ENCODE data around the gene RNF113A. TPM values are rescaled to one million over a fixed set of nuclear protein-coding genes. Genes with fewer than 3 reads are reported as not detected.

RNF113A gene
- total RNA-seq, 1 experiment from 2014 or later, result 18.1 TPM

DNA sequence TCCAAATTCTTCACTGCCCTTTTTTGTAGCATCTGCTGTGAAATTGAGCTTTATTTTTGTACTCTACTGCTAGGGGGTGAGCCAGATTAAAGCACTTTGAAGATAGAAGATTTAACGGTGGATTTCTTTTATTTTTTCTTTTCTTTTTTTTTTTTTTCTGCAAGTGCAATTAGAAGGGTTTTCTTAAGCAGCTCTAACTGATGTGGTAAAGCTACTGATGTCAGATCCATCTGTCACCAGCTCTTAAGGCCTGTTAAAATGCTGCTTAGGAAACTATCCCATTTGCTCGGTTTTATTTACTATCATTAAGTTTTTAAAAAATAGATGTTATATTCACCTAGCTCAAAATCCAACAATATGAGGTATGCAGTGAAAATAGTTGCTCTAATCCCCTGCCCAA lies 7.2 kb upstream of the RNF113A start:
- H3K9me3 ChIP-seq (ENCODE audit: low read depth, low read length, poor library complexity, severe bottlenecking), result no peaks in the 10 kb centered on the region
- ChIA-PET POLR2A (ENCODE audit: low non-redundant PET) (no interaction called here), CTCF (no interaction called here)
- no peaks in the 10 kb centered on the region for H3K4me1 ChIP-seq (ENCODE audit: insufficient read depth, low read length, poor library complexity, severe bottlenecking)
- no peak overlapping the region for H3K4me3 ChIP-seq (ENCODE audit: low read depth, low read length, poor library complexity, severe bottlenecking)
- TF ChIP-seq, protein P1, sequence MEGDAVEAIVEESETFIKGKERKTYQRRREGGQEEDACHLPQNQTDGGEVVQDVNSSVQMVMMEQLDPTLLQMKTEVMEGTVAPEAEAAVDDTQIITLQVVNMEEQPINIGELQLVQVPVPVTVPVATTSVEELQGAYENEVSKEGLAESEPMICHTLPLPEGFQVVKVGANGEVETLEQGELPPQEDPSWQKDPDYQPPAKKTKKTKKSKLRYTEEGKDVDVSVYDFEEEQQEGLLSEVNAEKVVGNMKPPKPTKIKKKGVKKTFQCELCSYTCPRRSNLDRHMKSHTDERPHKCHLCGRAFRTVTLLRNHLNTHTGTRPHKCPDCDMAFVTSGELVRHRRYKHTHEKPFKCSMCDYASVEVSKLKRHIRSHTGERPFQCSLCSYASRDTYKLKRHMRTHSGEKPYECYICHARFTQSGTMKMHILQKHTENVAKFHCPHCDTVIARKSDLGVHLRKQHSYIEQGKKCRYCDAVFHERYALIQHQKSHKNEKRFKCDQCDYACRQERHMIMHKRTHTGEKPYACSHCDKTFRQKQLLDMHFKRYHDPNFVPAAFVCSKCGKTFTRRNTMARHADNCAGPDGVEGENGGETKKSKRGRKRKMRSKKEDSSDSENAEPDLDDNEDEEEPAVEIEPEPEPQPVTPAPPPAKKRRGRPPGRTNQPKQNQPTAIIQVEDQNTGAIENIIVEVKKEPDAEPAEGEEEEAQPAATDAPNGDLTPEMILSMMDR (conservative IDR thresholded peaks at IDR 0.05; ENCODE audit: low read depth, low read length), result no peak
- no peak for TF ChIP-seq EZH2 (IDR thresholded peaks at IDR 0.05; ENCODE audit: borderline replicate concordance, low read depth, low read length, poor library complexity, severe bottlenecking)
- no peak for DNase-seq (ENCODE audit: low spot score)
- H3K36me3 ChIP-seq (ENCODE audit: insufficient read depth, low read length, poor library complexity, severe bottlenecking), result peaks cover 17% of the 10 kb centered on the region
- no peak overlapping the region for H3K27ac ChIP-seq (ENCODE audit: low read depth, low read length, poor library complexity, severe bottlenecking)
- no peaks in the 10 kb centered on the region for H3K27me3 ChIP-seq (replicated peaks; ENCODE audit: insufficient read depth, low read depth, low read length, poor library complexity)
- BruUV-seq (replicated peaks), result no TSS peak
- intact Hi-C loops (cut with micrococcal nuclease; ENCODE audit: unreplicated experiment), result no loop called here

DNA sequence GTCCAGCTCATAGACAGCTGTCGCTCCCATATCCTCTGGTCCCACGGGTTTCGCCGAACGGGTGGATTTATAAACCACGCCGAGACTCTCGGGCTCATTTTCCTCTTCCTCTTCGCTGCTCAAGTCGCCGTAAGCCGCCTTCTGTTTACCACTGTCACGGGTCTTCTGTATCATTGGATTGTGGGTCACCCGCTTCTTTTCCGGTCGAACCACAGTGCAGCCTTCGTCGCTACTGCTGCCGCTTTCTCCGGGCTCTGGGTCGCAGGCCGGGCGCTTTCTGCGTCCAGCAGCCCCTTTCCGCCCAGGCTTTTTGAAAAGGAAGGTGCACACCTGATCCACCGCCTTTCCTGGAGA lies 311 bp downstream of the RNF113A start:
- BruUV-seq (replicated peaks), result TSS peak; percentile 87
- POLR2A ChIA-PET (ENCODE audit: low non-redundant PET), result interaction anchor here (1.4 kb wide), 1 partner anchor 80 kb away, joined by 4 read pairs; the partner anchor contains the start of gene RPL39

DNA sequence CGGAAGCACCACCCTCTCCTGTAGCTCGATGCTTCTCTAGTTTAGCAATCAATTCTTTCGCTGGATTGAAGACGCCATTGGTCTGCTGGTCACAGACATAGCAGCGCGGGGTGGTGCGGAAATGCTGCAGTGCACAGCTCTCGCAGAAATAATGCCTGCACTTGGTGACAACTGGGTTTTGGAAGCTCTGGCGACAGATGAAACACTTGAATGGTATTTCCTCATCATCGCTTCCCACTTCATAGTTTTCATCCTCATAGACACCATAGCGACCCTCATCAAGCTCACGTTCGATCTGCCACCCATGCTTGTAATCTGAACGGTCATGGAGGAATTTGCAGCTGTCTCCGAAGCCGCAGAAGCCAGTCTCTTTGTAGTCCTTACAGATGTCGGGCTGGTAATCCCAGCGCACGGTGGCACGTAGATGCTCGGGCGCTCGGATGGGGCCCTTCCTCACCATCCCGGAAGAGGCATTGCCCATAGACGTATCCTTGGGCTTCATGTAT lies 854 bp downstream of the RNF113A start:
- Histone ChIP-seq H3K4me1 (ENCODE audit: insufficient read depth, low read length, poor library complexity, severe bottlenecking) (no peaks in the 10 kb centered on the region), H3K27ac (ENCODE audit: low read depth, low read length, poor library complexity, severe bottlenecking) (peak overlapping the region; percentile 93), H3K36me3 (ENCODE audit: insufficient read depth, low read length, poor library complexity, severe bottlenecking) (peaks cover 4% of the 10 kb centered on the region), H3K4me3 (ENCODE audit: low read depth, low read length, poor library complexity, severe bottlenecking) (peak overlapping the region; percentile 89), H3K9me3 (ENCODE audit: low read depth, low read length, poor library complexity, severe bottlenecking) (no peaks in the 10 kb centered on the region), H3K27me3 (replicated peaks; ENCODE audit: insufficient read depth, low read depth, low read length, poor library complexity) (no peaks in the 10 kb centered on the region)
- BruUV-seq (replicated peaks), result no TSS peak
- ChIA-PET CTCF (no interaction called here), POLR2A (ENCODE audit: low non-redundant PET) (interaction anchor here (1.4 kb wide), 1 partner anchor 79 kb away, joined by 4 read pairs; the partner anchor contains the start of gene RPL39)
- peak; percentile 11 for DNase-seq (ENCODE audit: low spot score)
- intact Hi-C loops (cut with micrococcal nuclease; ENCODE audit: unreplicated experiment), result loop anchor here (1.0 to 5.0 kb wide), 2 partner anchors 17 to 78 kb away; partner anchors contain the start of gene RPL39
- TF ChIP-seq EZH2 (IDR thresholded peaks at IDR 0.05; ENCODE audit: borderline replicate concordance, low read depth, low read length, poor library complexity, severe bottlenecking), result no peak
- TF ChIP-seq, protein P1 (conservative IDR thresholded peaks at IDR 0.05; ENCODE audit: low read depth, low read length), result no peak

More for the DNA sequence above, 311 bp downstream of the RNF113A start:
- Histone ChIP-seq H3K36me3 (ENCODE audit: insufficient read depth, low read length, poor library complexity, severe bottlenecking) (peaks cover 7% of the 10 kb centered on the region), H3K27ac (ENCODE audit: low read depth, low read length, poor library complexity, severe bottlenecking) (peak overlapping the region; percentile 93), H3K9me3 (ENCODE audit: low read depth, low read length, poor library complexity, severe bottlenecking) (no peaks in the 10 kb centered on the region), H3K4me3 (ENCODE audit: low read depth, low read length, poor library complexity, severe bottlenecking) (peak overlapping the region; percentile 89), H3K4me1 (ENCODE audit: insufficient read depth, low read length, poor library complexity, severe bottlenecking) (no peaks in the 10 kb centered on the region), H3K27me3 (replicated peaks; ENCODE audit: insufficient read depth, low read depth, low read length, poor library complexity) (no peaks in the 10 kb centered on the region)
- CTCF ChIA-PET, result no interaction called here
- DNase-seq (ENCODE audit: low spot score), result peak; percentile 10
- TF ChIP-seq EZH2 (IDR thresholded peaks at IDR 0.05; ENCODE audit: borderline replicate concordance, low read depth, low read length, poor library complexity, severe bottlenecking), result no peak
- TF ChIP-seq, protein P1 (conservative IDR thresholded peaks at IDR 0.05; ENCODE audit: low read depth, low read length), result no peak
- intact Hi-C loops (cut with micrococcal nuclease; ENCODE audit: unreplicated experiment), result loop anchor here (1.0 to 5.0 kb wide), 2 partner anchors 18 to 79 kb away; partner anchors contain the start of gene RPL39
